Stimulated activated CD4-positive, alpha-beta T cell treated with anti-CD3 and anti-CD28 coated beads, TNF-alpha, amount 100 ng/mL, for 1 hour (primary cell): ENCODE results near the gene PANK2.
"Not testable (repeated sequence)": the region's sequence is repeated elsewhere in the genome, so short reads cannot be mapped to it uniquely, and the experiment has no call there.

Experiments used
- DNase-seq, 3 donors: peaks; one replicate each; pipeline ENCODE4 v3.0.0-alpha.2; 2020; ENCODE audit warnings: low read depth in 3 of 3, low spot score in 1 of 3

The PANK2 gene

DNA sequence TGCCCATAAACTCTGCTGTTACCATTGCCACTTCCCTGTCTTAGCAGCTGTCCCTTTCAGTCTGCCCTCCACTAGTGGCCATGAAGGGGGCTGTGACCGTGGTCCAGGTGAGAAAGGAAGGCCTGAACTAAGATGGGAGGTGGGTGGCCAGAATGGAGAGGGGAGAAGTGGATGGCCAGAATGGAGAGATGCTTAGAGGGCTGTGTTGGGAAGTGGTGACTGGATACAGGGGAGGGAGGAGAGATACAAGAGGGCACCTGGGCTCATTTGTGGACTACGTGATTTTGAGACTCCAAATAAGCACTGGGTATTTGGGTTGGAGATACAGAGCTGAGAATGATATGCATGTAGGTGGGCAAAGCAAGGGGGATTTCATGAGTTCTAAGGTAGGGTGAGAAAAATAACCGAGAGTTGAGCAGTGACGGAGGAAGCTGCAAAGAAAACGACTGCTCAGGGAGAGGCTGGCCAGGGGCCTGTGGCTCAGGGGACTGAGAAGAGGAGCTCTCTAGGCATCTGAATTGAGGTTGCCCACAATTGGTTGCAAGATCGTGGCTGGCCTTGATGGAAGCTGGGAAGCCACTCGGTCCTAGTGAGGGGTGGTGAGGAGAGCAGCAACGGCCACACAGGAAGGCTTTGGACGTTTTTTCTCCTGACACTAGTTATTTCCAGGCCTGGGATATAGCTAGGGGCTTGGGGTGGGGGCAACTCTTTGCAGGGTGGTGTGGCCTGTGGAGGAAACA is 36.9 kb downstream of the PANK2 start:
- DNase-seq: no peak

DNA sequence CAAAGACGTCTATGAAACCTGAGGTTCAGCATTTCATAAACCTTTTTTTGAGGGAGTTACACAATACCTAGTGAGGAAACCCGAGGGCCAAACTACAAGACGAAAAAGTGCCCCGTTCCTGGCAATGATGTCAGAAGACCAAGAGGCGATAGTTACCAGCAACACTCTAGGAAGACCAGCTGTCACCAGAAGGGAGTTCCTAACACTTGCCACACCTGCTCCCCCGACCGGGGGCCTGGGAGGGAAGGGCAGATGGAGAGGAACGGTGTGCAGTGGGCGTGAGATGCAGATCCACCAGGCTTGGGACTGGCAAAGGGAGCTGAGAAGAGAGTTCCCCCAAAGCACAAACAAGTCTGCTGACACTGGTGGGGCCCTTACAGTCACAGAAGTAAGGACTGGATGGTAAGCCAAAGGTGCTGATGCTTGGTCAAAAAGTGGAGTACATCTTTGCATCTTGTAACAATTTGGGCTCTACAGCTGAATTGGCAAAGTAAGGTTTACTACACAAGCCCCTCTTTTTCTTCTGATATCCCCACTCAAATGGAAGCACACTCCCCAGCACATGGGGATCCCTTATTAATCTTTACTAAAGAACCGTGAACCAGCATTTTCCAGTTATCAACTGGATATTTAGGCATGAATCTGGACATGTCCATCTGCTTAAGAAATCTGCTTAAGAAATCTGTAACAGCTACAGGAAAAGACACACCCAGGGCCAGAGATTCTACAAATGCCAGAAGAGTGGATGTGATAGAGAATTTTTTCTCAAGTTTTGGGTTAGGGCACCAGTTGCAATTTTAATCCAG is 38.5 kb downstream of the PANK2 start:
- no peak for DNase-seq

DNA sequence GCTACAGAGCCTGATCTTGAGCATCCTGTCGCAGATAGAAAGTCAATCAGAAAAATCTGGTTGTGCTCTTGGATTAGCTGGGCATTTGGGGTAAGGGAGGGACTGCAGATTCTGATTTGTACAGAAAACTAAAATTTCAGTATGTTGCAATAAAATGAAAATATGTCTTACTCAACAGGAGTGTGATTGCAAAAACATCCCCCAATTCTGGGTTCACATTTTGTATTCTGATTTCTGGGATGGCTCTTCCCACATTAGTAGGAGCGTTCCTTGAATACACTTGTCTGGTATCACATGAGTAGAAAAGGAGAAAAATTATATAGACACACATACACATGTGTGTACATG is 40.5 kb downstream of the PANK2 start:
- no peak for DNase-seq

DNA sequence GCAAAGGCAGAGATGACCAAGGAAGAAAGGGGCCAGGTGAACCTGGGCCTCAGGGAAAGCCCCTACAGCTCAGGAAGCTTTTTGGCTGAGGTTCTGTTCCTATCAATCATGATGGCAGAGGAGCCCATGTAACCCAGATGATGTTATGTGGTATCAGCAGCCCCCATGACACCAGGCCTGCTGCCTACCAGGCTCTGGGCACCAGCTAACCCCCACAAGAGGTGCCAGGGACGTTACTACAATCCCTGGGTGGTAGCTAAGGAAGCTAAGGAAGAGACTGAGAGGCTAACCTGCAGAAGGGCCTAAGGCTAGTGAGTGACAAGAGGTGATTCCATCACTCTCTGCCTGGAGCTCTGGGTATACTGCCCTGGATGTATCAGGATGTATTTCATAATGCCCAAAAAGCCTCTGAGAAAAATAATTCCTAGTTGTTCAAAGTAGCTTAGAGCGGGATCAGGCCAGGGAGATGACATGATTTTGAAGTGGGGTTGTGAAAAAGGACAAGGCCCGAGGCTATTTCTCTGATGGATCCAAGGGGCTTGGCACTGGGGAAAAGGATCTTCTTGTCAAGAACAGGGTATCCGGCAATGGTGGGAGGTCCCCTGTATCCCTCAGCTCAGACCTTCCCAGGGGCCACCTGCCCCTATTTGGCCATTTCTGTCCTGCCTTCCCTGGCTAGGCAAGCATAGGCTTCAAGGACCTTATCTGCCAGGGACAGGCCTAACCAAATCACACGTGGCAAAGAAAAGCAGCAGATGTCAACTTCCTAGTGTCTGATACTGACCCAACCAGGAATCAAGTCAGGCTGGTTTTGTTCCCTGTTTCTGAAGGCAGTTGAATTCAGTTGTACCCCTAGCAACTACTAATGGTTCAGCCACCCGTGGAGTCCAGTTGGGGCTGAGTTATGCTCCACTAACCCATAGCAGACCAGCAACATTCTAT is 41.3 kb downstream of the PANK2 start:
- no peak for DNase-seq

DNA sequence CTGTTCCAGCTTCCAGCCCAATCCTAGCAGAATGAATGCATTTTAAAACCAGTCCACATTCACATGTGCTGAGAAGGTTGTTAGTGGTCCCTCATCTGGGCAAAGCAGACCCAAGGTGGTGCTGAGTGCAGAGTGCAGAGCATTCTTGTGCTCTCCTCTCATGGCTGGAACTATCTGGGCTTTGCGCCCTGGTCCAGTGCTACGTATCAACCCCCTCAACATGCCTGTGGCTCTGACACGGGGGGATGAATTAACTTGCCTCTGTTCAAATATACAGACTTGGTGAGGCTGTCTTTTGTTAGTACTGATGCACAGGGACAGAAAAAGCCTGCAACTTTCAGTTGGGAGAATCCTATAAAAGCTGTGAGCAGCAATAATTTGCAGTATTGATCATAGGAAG is 42.5 kb downstream of the PANK2 start:
- no peak for DNase-seq

DNA sequence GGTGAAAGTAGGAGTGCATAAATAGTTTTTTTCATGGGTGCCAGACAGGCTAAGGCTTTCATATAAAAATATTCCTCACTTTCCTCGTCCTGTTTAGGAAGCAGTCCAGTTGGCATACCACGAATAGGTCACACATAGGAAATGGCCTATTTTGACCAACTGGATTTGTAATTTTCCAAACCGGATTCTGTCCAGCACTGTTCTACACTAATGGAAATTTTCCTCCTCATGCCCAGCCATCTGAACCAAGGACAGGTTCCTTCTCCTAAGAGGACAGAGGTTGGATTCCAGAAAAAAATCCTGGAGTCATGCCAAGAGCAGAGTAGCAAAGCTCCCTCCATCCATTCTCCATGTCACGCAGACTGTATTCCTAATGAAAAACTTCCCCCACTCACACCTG is 43.1 kb downstream of the PANK2 start:
- no peak for DNase-seq

DNA sequence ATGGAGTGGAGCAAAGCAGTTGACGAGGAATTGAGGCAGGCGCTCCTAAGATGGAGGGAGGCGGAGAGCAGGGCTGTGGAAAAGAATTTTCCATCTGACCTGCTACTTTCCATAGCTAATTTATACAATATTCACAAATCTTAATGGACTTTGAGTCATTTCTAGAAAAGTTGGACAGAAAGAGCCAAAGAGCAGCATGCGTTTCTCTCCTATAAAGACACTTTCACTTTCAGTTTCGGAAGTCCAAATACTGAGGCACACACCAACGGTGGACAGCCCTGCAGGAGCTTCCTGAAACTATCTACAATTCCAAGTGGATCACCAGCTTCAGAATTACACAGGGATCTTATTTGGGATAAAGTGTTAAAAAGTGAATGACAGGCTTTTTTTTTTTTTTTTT is 43.5 kb downstream of the PANK2 start:
- no peak for DNase-seq

DNA sequence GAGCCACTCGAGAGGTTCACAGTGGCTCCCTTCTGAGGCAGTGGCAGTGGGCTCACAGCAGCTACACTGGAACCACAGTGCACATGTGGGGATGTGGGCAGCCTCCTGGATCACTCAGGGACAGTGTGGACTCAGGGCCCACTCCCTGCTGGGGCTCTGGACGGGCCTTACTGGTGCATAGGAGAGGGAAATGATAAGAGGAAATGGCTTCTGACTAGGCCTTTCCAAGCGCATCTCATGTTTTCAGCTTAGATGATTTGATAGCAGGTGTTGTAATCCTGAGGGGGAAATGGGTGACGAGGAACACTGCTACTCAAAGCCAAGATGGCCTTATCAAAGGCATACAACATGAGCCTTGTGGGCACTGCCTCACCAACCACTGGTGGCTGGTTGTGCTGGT is 44.0 kb downstream of the PANK2 start:
- no peak for DNase-seq

DNA sequence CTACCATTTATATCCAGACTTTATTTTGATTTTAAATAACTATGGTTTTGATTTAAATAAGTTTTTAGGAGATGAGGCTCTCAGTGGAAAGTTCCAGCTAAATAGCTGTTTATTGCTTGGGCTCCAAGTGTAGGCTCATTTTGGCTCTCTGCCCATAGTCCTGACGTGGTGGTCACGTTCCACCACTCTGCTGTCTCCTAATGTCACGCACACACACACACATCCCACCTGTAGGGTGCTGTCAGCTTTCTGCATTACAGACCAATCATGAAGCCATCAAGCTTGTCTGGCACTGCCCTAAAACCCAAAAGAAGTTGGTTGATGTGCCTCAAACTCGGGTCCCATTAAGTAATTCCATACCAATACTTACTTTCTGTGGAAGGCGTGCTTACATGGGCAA is 45.4 kb downstream of the PANK2 start:
- DNase-seq: no peak

DNA sequence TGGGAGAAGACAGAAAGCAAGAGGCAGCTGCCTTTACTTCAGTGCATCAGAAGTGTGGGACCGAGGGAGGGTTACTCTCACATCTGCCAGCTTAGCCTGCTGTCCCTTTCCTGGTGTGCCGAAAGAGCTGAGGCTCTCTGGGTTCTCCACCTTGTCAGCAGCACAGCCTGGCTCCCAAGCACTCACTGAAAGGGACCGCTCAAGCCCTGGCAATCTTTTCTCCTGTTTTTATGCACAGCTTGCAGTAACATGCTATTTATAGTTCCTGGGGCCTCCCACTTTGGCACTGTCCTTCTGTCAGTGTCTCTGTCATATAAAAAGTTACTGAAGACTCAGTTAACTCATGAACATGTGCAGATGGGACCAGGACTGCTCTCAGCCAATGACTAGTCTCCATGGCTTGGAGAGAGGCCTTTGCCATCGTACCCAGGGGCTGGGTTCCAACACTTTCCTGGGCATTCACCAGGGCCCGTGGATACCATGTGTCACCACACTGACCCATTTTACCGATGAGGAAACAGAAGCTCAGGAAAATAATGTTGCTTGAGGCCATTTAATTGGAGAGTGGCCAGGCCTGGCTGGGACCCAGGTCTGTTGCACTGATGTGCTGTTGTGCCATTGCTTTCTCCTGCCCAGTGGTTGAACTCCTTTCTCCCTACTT is 46.2 kb downstream of the PANK2 start:
- no peak for DNase-seq

DNA sequence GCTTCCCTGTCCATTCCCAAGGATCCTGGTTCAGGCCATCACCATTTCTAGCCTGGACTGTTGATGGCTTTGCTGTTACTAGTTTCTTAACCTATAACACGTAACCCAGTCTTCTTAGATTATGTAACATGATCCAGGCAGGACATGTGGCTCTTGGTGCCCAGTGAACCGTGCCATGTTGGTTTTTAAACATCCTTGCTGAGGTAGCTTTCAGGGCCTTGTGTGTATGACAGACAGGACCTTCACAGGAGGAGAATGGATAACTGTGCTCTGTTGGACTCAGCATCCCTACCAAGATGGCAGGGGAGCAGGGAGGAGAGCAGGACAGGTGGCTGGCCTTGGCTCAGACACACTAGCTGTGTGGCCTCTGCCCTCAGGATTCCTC is 46.8 kb downstream of the PANK2 start:
- DNase-seq: no peak

DNA sequence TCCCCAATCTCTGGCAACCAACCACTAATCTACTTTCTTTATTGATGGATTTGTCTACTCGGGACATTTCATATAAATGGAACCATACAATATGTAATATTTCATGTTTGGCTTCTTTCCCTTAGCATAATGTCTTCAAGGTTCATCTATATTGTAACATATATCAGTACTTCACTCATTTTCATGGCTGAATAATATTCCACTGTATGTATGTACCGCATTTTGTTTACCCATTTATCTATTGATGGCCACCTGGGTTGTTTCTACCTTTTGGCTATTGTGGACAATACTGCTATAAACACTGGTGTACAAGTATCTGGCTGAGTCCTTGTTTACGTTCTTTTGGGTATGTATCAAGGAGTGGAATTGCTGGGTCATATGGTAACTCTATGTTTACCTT is 48.4 kb downstream of the PANK2 start:
- DNase-seq: no peak

DNA sequence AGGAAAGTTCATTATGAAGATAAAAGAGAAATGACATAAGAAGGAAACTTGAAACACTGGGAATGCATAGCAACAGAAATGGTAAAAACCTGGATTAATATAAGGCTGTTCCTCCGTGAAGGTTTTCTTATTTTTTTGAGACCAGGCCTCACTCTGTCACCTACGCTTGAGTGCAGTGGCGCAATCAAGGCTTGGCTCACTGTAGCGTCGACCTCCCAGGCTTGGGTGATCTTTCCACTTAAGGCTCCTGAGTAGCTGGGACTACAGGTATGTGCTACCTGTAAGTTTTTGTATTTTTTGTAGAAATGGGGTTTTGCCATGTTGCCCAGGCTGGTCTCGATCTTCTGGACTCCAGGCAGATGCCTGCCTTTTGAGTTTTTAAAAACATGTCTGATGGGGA is 51.7 kb downstream of the PANK2 start:
- no peak for DNase-seq

DNA sequence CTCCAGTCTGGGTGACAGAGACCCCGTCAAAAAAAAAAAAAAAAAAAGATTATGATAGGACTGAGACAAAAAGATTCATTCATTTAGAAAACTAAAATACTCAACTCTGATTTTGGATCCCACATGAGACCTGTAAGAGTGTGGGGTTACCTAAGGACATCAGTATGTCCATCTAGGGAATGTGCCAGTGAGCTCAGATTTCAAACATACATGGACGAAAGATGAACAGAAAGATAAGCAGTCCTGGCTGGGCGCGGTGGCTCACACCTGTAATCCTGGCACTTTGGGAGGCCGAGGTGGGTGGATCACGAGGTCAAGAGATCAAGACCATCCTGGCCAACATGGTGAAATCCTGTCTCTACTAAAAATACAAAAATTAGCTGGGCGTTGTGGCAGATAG is 57.5 kb downstream of the PANK2 start:
- DNase-seq: not testable (repeated sequence)

DNA sequence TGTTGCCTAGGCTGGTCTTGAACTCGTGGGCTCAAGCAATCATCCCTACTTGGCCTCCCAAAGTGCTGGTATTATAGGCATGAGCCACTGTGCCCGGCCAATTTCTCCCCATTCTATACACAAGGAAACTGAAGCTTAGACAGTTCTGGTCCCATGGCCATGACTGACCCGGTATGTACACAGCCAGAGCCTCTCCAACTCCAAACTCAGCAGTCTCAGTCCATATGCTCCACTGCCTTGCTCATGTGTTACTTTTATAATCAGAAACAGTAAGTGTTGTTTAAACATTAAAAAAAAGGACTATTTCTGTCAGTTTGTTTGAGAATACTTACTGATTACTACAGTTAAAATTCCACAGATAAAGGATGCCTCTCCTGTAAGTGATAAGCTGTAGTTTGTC is 75.5 kb downstream of the PANK2 start:
- no peak for DNase-seq

DNA sequence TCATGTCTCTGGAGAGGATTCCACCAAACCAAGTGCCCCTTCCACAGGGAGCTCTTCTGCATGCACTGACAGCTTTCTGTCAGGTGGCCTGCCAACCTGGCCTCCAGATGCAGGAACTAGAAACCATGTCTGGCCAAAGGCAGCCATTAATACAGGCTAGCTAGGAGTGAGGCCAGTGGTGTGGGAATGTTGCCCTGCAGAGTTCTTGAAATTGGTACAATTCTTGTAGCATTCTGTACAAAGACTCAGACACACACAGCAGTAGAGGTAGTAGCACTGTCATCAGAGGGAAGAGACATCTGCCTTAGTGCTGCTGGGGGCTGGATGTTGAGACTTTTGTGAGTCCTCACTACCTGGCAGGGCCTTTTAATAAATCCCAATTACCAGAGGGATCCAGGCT is 77.4 kb downstream of the PANK2 start:
- DNase-seq: no peak

DNA sequence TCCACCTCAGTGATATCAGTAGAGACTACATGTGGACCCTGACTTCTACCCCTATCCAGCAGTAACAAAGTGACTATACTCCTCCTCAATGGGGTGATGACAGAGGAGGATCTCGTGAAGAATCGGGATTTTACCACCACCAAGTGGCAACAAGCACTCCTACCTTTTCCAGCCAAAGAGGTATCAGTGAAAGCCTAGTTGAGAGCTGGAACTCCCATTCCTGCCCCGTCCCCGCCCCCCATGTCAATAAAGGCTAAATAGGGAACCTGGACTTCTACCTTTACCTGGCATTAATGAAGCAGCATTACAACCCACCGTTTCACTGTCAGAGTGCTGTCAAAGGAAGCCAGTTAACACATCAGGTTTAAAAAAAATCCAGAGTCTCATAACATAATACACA is 80.8 kb downstream of the PANK2 start:
- DNase-seq: no peak

DNA sequence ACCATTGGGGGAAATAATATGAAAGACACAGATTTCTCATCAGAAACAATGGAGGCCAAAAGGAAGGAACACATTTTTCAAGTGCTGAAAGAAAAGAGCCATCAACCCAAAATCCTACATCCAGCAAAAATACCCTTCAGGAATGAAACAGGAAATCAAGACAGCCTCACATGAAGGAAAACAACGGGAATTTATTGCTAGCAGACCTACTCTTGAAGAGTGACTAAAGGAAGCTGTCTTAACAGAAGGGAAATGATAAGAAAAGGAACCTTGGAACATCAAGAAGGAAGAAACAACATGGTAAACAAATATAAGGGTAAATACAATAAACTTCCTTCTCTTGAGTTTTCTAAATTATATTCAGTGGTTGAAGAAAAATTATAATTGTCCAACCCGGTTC is 82.0 kb downstream of the PANK2 start:
- no peak for DNase-seq

DNA sequence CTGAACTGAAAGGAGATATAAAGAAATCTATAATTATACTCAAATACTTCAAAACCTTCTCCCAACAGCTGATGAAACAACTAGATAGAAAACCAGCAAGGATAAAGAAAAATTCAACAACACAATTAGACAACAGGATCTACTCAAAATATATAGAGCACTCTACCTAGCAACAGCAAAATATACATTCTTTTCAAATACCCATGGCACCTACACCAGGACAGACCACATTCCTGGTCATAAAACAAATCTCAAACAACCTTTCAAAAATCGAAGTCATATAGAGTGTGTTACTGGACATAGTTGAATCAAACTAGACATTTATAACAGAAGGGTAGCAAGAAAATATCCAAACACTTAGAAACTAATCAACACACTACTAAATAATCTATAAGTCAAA is 83.0 kb downstream of the PANK2 start:
- DNase-seq: no peak

DNA sequence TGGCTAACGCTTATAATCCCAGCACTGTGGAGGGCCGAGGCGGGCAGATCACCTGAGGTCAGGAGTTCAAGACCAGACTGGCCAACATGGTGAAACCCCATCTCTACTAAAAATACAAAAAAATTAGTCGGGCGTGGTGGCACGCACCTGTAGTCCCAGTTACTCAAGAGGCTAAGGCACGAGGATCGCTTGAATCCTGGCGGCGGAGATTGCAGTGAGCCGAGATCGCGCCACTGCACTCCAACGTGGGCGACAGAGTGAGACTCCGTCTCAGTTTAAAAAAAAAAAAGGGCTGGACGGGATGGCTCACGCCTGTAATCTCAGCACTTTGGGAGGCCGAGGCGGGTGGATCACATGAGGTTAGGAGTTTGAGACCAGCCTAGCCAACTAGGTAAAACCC is 83.4 kb downstream of the PANK2 start:
- DNase-seq: not testable (repeated sequence)

DNA sequence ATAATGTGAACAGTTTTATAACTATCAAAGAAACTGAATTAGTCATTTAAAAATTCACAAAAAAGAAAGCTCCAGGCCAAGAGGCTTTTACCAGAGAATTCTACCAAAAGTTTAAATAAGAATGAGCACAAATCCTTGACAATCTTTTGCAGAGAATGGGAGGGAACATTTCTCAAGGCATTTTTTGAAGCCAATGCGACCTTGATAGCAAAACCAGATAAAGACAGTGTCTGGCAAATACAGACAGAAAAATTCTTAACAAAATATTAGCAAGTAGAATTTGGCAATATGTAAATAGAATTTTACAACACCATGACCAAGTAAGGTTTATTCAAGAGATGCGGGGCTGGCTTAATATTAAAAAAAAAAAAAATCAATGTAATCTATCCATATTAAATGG is 84.5 kb downstream of the PANK2 start:
- no peak for DNase-seq
